HCT116 (cell line): ENCODE measurements around the gene BAIAP2L1. TPM values are rescaled to one million over a fixed set of nuclear protein-coding genes. Genes with fewer than 3 reads are reported as not detected.
A peak's percentile ranks its signal among the peaks of the same experiment; 100 is the strongest.

Source experiments
- ATAC-seq: fragments of 200-7000 bp; cut with Tn5 transposase; 2 replicates; pipeline ENCODE4 v1.9.1; 2020; ENCODE audit warnings: mild to moderate bottlenecking, moderate library complexity
- BruUV-seq: library from RNA; stranded (reverse); fragments of 400-500 nt; replicated peaks from 2 replicates; lab custom pipeline; 2021; lab: Mats Ljungman, UMichigan
- CTCF ChIA-PET: fragments of 300-600 bp; sonication (Branson Sonifier 250); formaldehyde crosslinking; loops from one replicate; lab custom pipeline; 2021; ENCODE audit warnings: antibody characterized with exemption; lab: Charles Lee
- POLR2A ChIA-PET: fragments of 300-600, 350-600 bp; sonication (Branson Sonifier 250); formaldehyde crosslinking; loops from one replicate; lab custom pipeline; 2021; ENCODE audit warnings: antibody characterized with exemption; lab: Charles Lee
- RAD21 ChIA-PET, 2 experiments: fragments of 300-600 bp; sonication (Branson Sonifier 250); formaldehyde crosslinking; loops; one replicate each; lab custom pipeline; 2023; ENCODE audit warnings: low total read pairs in 2 of 2; ENCODE audit not compliant: uncharacterized antibody in 2 of 2, unreplicated experiment in 2 of 2, low non-redundant PET in 1 of 2; lab: Charles Lee
- DNase-seq: peaks from one replicate; pipeline ENCODE4 v3.0.0-alpha.2; 2010; ENCODE audit warnings: low read depth, low spot score
- H2AFZ ChIP-seq: fragments of 200-600 bp; shearing (Covaris generic), sonication (generic); 2 replicates; pipeline ENCODE4 v1.6.1; 2017; ENCODE audit warnings: low read depth, mixed run types, mixed read lengths, antibody characterized with exemption, low read length; ENCODE audit not compliant: poor library complexity, severe bottlenecking
- H3K27ac ChIP-seq: 2 replicates; pipeline ENCODE4 v1.5.1; 2012; ENCODE audit warnings: low read depth, low read length
- H3K27me3 ChIP-seq: fragments of 200-600 bp; sonication (generic); 2 replicates; pipeline ENCODE4 v1.6.1; 2016; ENCODE audit warnings: mixed run types, low read length, mixed read lengths; ENCODE audit not compliant: insufficient read depth
- H3K36me3 ChIP-seq, 2 experiments: fragments of 200-500 bp in 1 of 2; fragments of 200-600 bp in 1 of 2; sonication (Bioruptor generic) in 1 of 2; sonication (generic) in 1 of 2; 2 replicates each; pipeline versions ENCODE4 v1.5.1 to v1.6.1; 2014 to 2016; ENCODE audit warnings: low read length in 2 of 2, inconsistent platforms in 1 of 2, mixed read lengths in 1 of 2, mixed run types in 1 of 2; ENCODE audit not compliant: insufficient read depth in 2 of 2, control insufficient read depth in 1 of 2
- H3K4me1 ChIP-seq, 2 experiments: fragments of 200-600 bp in 1 of 2; sonication (generic) in 1 of 2; 2 replicates each; pipeline versions ENCODE4 v1.5.1 to v1.6.1; 2012 to 2017; ENCODE audit warnings: low read length in 2 of 2, inconsistent platforms in 1 of 2, mild to moderate bottlenecking in 1 of 2, mixed read lengths in 1 of 2, mixed run types in 1 of 2, moderate library complexity in 1 of 2; ENCODE audit not compliant: insufficient read depth in 2 of 2, control insufficient read depth in 1 of 2
- H3K4me2 ChIP-seq: fragments of 200-600 bp; sonication (generic); 2 replicates; pipeline ENCODE4 v1.6.1; 2017; ENCODE audit warnings: mixed run types, low read length, mixed read lengths
- H3K4me3 ChIP-seq, 2 experiments: fragments of 200-600 bp in 1 of 2; sonication (generic) in 1 of 2; replicated peaks in 1 of 2; 2 replicates each; pipeline ENCODE4 v1.5.1; 2011 to 2016; ENCODE audit warnings: low read length in 2 of 2, control low read depth in 1 of 2, low read depth in 1 of 2, mild to moderate bottlenecking in 1 of 2, mixed read lengths in 1 of 2, mixed run types in 1 of 2
- H3K79me2 ChIP-seq: fragments of 200-600 bp; sonication (generic); 2 replicates; pipeline ENCODE4 v1.6.1; 2017; ENCODE audit warnings: mild to moderate bottlenecking, mixed run types, low read length, moderate library complexity, mixed read lengths; ENCODE audit not compliant: insufficient read depth
- H3K9ac ChIP-seq: fragments of 200-600 bp; sonication (generic); 2 replicates; pipeline ENCODE4 v1.6.1; 2016; ENCODE audit warnings: low read length, mixed read lengths
- H3K9me2 ChIP-seq: fragments of 200-600 bp; sonication (generic), shearing (Covaris generic); 2 replicates; pipeline ENCODE4 v1.6.1; 2017; ENCODE audit warnings: mixed run types, mild to moderate bottlenecking, moderate library complexity; ENCODE audit not compliant: insufficient read depth
- H3K9me3 ChIP-seq, 2 experiments: fragments of 200-500 bp in 1 of 2; fragments of 200-600 bp in 1 of 2; sonication (Bioruptor generic) in 1 of 2; sonication (generic) in 1 of 2; 2 replicates each; pipeline ENCODE4 v1.6.1; 2014 to 2017; ENCODE audit warnings: low read length in 2 of 2, mixed read lengths in 2 of 2, inconsistent platforms in 1 of 2, low read depth in 1 of 2, mild to moderate bottlenecking in 1 of 2, mixed run types in 1 of 2, moderate library complexity in 1 of 2; ENCODE audit not compliant: control insufficient read depth in 1 of 2, insufficient read depth in 1 of 2
- H4K20me1 ChIP-seq: fragments of 200-600 bp; sonication (generic), shearing (Covaris generic); 2 replicates; pipeline ENCODE4 v1.6.1; 2017; ENCODE audit warnings: mixed run types, mild to moderate bottlenecking, moderate library complexity; ENCODE audit not compliant: insufficient read depth
- CBX3 ChIP-seq: IDR thresholded peaks from 2 replicates; pipeline ENCODE4 v1.6.1; 2012; ENCODE audit warnings: low read depth
- CEBPB ChIP-seq: IDR thresholded peaks from 2 replicates; pipeline ENCODE4 v1.6.1; 2012; ENCODE audit warnings: low read depth
- EGR1 ChIP-seq: IDR thresholded peaks from 2 replicates; pipeline ENCODE4 v1.6.1; 2012; ENCODE audit warnings: low read depth
- ELF1 ChIP-seq: IDR thresholded peaks from 2 replicates; pipeline ENCODE4 v1.6.1; 2012; ENCODE audit warnings: low read depth, borderline replicate concordance
- EZH2phosphoT487 ChIP-seq: fragments of 200-600 bp; IDR thresholded peaks from 2 replicates; pipeline ENCODE4 v1.6.1; 2018; ENCODE audit warnings: antibody characterized with exemption, borderline replicate concordance
- FOSL1 ChIP-seq: IDR thresholded peaks from 2 replicates; pipeline ENCODE4 v1.6.1; 2012; ENCODE audit warnings: low read depth
- JUND ChIP-seq: IDR thresholded peaks from 2 replicates; pipeline ENCODE4 v1.6.1; 2012
- POLR2AphosphoS5 ChIP-seq: IDR thresholded peaks from 2 replicates; pipeline ENCODE4 v1.6.1; 2011; ENCODE audit warnings: mild to moderate bottlenecking, low read depth, low read length, moderate library complexity
- RAD21 ChIP-seq: IDR thresholded peaks from 2 replicates; pipeline ENCODE4 v1.6.1; 2012; ENCODE audit warnings: low read depth, mild to moderate bottlenecking
- SIN3A ChIP-seq: IDR thresholded peaks from 2 replicates; pipeline ENCODE4 v1.6.1; 2012; ENCODE audit warnings: low read depth
- SRF ChIP-seq: IDR thresholded peaks from 2 replicates; pipeline ENCODE4 v1.6.1; 2012; ENCODE audit warnings: low read depth
- TCF7L2 ChIP-seq: IDR thresholded peaks from 2 replicates; pipeline ENCODE4 v1.7.0; 2011; ENCODE audit warnings: borderline replicate concordance, inconsistent platforms; ENCODE audit not compliant: insufficient read depth, insufficient read length; ENCODE audit errors: extremely low read depth
- YY1 ChIP-seq: IDR thresholded peaks from 2 replicates; pipeline ENCODE4 v1.6.1; 2011; ENCODE audit warnings: low read length, low read depth, moderate library complexity, mild to moderate bottlenecking; ENCODE audit not compliant: insufficient replicate concordance; ENCODE audit errors: extremely low read depth
- ZFX ChIP-seq: fragments of 450-650 bp; IDR thresholded peaks from 2 replicates; pipeline ENCODE4 v1.6.1; 2017
- intact Hi-C: fragments of 100-400 bp; cut with micrococcal nuclease; formaldehyde crosslinking; loops from 2 replicates; pipeline ENCODE4 v1.10.0; 2022
- total RNA-seq: library from RNA; stranded (reverse); gene quantifications from one replicate; pipeline ENCODE4 v1.2.1, GENCODE V29; 2021; ENCODE audit not compliant: unreplicated experiment
- TF ChIP-seq, protein P1 (sequence below), 3 experiments: fragments of 200-600 bp in 1 of 3; sonication (generic) in 1 of 3; IDR thresholded peaks in 2 of 3; conservative IDR thresholded peaks in 1 of 3; 2 replicates each; pipeline ENCODE4 v1.5.1; 2012 to 2017; ENCODE audit warnings: low read depth in 2 of 3, low read length in 2 of 3, antibody characterized with exemption in 1 of 3, borderline replicate concordance in 1 of 3, control low read depth in 1 of 3, mild to moderate bottlenecking in 1 of 3, mixed read lengths in 1 of 3, mixed run types in 1 of 3, moderate library complexity in 1 of 3; ENCODE audit not compliant: insufficient read depth in 1 of 3
- TF ChIP-seq, protein P2 (sequence below): IDR thresholded peaks from 2 replicates; pipeline ENCODE4 v1.6.1; 2011; ENCODE audit warnings: mild to moderate bottlenecking, low read length, moderate library complexity; ENCODE audit not compliant: insufficient replicate concordance; ENCODE audit errors: extremely low read depth
- TF ChIP-seq, protein P3 (sequence below): IDR thresholded peaks from 2 replicates; pipeline ENCODE4 v1.6.1; 2012
- TF ChIP-seq, protein P4 (sequence below): IDR thresholded peaks from 2 replicates; pipeline ENCODE4 v1.6.1; 2012; ENCODE audit warnings: low read depth
- TF ChIP-seq, protein P5 (sequence below): IDR thresholded peaks from 2 replicates; pipeline ENCODE4 v1.6.1; 2012

Gene BAIAP2L1
- total RNA-seq, 1 experiment from 2014 or later = 61.2 TPM

DNA sequence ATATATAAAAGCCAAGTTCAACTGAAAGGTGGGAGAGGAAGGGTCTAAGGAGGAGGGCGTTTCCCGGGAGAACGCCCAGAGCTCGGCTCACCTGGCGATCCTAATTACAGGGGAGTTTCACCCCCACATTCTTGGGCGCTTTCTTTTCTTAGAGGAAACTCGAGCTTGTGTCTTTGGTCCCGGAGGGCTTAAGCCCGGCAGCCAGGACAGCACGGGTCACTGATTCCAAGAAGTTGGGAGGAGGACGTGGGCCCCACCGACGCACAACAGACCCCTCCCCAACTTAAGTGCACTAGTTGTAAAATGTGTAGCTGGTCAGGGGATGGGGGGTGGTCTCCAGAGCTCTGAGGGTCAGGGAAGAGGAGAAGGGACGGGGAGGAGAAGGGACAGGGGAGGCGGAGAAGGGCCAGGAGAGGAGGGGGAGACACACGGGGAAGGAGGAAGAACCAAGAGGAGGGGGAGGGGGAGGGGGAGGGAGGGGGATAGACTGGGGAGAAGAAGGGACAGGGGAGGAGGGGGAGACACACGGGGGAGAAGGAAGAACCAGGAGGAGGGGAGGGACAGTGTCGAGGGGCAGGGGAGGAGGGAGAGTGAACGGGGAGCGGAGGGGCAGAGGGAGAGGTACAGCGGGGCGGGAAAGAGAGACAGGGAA, 874 bp downstream of the BAIAP2L1 start:
- RAD21 ChIA-PET = interaction anchor here in 1 of 2 experiments (0.7 to 1.5 kb wide), 2 partner anchors 46 kb away, joined by 3 to 6 read pairs; no protein-coding TSS in a partner anchor
- POLR2A ChIA-PET = no interaction called here
- no peak overlapping the region for H2AFZ ChIP-seq
- no peaks in the 10 kb centered on the region; the same call in 1 of the 2 replicates for H4K20me1 ChIP-seq
- peaks cover 51% of the 10 kb centered on the region for H3K79me2 ChIP-seq
- H3K4me1 ChIP-seq = peaks cover 24 to 52% of the 10 kb centered on the region in 2 experiments; a peak in 3 of 4 replicates
- DNase-seq = peak; percentile 48
- H3K9me3 ChIP-seq = no peaks in the 10 kb centered on the region
- CTCF ChIA-PET = interaction anchor here (2.0 kb wide), 1 partner anchor 18 kb away, joined by 31 read pairs; no protein-coding TSS in a partner anchor
- peak overlapping the region; percentile 94 for H3K27ac ChIP-seq
- H3K9ac ChIP-seq = peak overlapping the region; percentile 91
- intact Hi-C loops = loop anchor here (2.0 kb wide), 1 partner anchor 45 kb away; no protein-coding TSS in a partner anchor
- peak overlapping the region; percentile 58 to 91 for H3K4me3 ChIP-seq
- H3K9me2 ChIP-seq = no peaks in the 10 kb centered on the region
- H3K27me3 ChIP-seq = no peaks in the 10 kb centered on the region
- no peak for ATAC-seq
- peak overlapping the region; percentile 98 for H3K4me2 ChIP-seq
- 0 out of 4 replicates have a peak, but pooled peaks cover 0 to 4% of the 10 kb centered on the region in 2 experiments for H3K36me3 ChIP-seq
- BruUV-seq = no TSS peak
- TF ChIP-seq, protein P1, sequence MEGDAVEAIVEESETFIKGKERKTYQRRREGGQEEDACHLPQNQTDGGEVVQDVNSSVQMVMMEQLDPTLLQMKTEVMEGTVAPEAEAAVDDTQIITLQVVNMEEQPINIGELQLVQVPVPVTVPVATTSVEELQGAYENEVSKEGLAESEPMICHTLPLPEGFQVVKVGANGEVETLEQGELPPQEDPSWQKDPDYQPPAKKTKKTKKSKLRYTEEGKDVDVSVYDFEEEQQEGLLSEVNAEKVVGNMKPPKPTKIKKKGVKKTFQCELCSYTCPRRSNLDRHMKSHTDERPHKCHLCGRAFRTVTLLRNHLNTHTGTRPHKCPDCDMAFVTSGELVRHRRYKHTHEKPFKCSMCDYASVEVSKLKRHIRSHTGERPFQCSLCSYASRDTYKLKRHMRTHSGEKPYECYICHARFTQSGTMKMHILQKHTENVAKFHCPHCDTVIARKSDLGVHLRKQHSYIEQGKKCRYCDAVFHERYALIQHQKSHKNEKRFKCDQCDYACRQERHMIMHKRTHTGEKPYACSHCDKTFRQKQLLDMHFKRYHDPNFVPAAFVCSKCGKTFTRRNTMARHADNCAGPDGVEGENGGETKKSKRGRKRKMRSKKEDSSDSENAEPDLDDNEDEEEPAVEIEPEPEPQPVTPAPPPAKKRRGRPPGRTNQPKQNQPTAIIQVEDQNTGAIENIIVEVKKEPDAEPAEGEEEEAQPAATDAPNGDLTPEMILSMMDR (IDR thresholded peaks at IDR 0.05 in 2 of 3, conservative IDR thresholded peaks at IDR 0.05 in 1 of 3; ENCODE audit: borderline replicate concordance in 1 of 3, insufficient read depth in 1 of 3, low read depth in 2 of 3, low read length in 2 of 3) = no peak
- TF ChIP-seq, protein P2, sequence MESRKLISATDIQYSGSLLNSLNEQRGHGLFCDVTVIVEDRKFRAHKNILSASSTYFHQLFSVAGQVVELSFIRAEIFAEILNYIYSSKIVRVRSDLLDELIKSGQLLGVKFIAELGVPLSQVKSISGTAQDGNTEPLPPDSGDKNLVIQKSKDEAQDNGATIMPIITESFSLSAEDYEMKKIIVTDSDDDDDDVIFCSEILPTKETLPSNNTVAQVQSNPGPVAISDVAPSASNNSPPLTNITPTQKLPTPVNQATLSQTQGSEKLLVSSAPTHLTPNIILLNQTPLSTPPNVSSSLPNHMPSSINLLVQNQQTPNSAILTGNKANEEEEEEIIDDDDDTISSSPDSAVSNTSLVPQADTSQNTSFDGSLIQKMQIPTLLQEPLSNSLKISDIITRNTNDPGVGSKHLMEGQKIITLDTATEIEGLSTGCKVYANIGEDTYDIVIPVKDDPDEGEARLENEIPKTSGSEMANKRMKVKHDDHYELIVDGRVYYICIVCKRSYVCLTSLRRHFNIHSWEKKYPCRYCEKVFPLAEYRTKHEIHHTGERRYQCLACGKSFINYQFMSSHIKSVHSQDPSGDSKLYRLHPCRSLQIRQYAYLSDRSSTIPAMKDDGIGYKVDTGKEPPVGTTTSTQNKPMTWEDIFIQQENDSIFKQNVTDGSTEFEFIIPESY = no peak
- TF ChIP-seq EZH2phosphoT487 (no peak), FOSL1 (no peak), ZFX (no peak), RAD21 (no peak), POLR2AphosphoS5 (no peak), SRF (no peak), CEBPB (no peak), CBX3 (no peak), ELF1 (no peak), TCF7L2 (no peak), JUND (no peak), YY1 (no peak), SIN3A (no peak; the same call in 1 of the 2 replicates), EGR1 (no peak)
- TF ChIP-seq, protein P3, sequence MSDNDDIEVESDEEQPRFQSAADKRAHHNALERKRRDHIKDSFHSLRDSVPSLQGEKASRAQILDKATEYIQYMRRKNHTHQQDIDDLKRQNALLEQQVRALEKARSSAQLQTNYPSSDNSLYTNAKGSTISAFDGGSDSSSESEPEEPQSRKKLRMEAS = no peak
- TF ChIP-seq, protein P4, sequence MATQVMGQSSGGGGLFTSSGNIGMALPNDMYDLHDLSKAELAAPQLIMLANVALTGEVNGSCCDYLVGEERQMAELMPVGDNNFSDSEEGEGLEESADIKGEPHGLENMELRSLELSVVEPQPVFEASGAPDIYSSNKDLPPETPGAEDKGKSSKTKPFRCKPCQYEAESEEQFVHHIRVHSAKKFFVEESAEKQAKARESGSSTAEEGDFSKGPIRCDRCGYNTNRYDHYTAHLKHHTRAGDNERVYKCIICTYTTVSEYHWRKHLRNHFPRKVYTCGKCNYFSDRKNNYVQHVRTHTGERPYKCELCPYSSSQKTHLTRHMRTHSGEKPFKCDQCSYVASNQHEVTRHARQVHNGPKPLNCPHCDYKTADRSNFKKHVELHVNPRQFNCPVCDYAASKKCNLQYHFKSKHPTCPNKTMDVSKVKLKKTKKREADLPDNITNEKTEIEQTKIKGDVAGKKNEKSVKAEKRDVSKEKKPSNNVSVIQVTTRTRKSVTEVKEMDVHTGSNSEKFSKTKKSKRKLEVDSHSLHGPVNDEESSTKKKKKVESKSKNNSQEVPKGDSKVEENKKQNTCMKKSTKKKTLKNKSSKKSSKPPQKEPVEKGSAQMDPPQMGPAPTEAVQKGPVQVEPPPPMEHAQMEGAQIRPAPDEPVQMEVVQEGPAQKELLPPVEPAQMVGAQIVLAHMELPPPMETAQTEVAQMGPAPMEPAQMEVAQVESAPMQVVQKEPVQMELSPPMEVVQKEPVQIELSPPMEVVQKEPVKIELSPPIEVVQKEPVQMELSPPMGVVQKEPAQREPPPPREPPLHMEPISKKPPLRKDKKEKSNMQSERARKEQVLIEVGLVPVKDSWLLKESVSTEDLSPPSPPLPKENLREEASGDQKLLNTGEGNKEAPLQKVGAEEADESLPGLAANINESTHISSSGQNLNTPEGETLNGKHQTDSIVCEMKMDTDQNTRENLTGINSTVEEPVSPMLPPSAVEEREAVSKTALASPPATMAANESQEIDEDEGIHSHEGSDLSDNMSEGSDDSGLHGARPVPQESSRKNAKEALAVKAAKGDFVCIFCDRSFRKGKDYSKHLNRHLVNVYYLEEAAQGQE = no peak
- TF ChIP-seq, protein P5, sequence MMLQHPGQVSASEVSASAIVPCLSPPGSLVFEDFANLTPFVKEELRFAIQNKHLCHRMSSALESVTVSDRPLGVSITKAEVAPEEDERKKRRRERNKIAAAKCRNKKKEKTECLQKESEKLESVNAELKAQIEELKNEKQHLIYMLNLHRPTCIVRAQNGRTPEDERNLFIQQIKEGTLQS = no peak
